HG02970 (cell line): ENCODE results near the gene STK39.
A peak's percentile ranks its signal among the peaks of the same experiment; 100 is the strongest.

ENCODE experiments used
- ATAC-seq: cut with Tn5 transposase; IDR thresholded peaks from one replicate; pipeline ENCODE4 v1.9.1; 2021; ENCODE audit warnings: mild to moderate bottlenecking, moderate library complexity, moderate number of reproducible peaks; ENCODE audit not compliant: unreplicated experiment, low FRiP score

STK39 gene

DNA sequence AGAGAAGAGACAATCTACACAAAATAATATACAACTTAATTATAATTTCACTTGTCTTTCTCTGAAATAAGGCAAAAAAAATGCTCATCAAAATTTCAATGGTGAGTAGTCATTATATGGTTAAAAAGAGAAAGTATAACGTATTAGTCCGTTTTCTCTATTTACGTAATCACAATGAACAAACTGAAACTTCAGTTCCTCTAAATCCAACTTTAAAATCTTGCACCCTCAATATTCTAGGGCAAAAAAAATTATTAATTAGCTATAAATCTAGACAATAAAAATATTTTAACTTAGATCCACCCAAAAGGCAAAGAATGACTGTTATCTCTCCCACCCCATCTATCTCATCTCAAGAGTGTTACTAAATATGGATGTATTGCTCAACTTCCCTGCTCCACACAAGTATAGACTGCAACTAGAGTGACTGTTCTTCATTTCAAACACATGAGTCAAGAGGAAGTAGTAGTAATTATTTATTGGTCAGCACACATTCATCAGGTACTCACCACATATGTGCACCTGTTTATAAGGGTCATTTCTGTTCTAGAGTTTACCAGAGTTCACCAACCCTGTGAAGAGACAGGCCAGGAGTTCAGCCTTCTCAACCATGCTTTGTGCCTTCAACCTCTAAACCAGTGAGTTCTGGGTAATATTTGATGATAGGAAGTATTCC, 36.4 kb downstream of the STK39 start:
- no peak for ATAC-seq

DNA sequence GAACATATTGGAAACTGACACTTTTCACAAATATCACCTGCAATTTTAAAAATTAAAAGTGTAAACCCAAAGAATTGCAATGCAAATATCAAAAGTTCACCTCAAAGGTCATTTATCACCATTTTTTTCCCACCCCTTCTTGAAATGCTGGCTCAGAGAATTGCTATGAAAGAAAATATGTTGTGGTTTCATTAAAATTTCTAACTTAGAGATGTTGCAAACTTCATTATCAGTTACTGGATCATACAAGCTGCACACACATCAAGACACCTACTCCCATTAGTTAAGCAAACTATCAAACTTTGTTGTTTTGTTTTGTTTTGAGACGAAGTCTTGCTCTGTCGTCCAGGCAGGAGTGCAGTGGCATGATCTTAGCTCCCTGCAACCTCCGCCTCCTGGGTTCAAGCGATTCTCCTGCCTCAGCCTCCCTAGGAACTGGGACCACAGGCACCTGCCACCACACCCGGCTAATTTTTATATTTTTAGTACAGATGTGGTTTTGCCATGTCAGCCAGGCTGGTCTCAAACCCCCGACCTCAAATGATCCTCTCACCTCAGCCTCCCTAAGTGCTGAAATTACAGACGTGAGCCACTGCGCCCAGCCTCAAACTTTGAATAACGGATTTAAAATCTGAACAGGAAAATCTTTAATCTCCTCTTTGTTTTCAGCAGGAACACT, 37.0 kb downstream of the STK39 start:
- no peak for ATAC-seq

DNA sequence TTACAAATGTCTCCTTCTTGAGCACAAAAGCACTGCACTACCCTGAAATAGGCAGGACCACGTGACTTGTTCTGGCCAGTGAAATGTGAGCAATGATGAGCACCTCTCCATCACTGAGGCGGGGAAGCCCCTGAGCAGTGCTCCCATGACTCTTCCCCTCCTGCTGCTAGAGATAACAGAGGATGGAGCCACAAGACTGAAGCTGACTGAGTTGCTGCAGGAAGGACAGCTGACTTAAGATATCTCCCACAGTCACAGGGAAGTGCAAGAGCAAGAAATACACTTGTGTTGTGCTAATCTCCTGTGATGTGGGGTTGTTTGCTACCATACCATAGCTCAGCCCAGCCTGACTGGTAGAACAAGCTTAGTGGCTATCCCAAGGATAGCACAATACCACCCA, 38.7 kb downstream of the STK39 start:
- ATAC-seq: no peak

DNA sequence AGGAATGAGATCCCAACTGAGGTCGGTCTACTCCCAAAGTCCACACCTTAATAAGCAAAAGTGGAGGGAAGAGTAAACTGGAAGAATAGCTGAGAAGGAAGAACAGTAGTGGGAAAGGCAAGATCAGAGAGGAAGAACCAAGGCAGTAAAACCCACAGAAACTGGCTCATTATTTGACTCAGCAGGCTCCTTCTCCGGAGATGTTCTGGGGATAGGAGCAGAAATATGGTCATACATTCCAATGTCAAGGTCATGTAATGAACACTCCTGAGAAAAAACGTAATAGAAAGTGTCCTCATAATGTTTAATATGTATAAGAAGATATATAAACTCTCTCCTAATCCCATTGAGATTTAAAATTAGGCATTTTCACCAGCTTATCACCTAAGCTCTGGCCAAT, 39.5 kb downstream of the STK39 start:
- no peak for ATAC-seq

DNA sequence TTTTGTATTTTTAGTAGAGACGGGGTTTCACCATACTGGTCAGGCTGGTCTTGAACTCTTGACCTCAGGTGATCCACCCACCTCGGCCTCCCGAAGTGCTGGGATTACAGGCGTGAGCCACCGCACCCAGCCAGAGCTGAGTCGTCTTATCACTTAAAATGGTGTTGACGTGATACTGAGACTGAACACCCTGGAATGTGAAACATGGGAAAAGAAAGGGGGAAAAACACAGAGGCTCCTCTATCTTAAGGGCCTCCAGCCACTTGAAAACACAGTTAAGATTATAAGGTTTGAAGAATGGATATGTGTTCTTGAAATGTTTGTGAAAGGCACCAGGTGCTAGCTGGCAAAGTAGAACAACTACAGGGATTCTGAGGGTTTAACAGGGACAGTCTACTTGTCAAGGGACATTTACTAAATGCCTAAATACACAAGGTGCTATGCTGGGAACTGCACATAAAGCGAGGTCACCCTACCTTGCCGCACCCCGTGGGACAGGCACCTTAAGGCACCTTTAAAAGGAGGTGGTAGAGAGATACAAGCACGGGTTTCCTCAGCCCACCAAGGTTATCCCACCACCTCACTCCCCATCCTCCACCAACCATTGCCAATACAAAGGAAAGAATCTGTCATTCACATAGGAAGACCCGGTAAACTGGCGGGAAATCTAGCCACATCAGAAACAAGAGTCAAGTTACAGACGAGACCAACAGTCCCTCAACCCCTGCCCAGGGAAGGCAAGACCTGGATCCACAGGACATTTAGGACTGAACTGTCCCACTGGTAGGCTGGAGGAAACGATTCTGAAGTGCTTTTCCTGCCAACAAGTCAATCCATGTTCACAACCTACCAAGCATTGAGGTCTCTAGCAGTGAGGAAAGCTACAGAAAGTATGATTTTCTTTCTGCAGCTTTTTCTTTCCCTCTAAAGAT, 43.4 kb downstream of the STK39 start:
- no peak for ATAC-seq

DNA sequence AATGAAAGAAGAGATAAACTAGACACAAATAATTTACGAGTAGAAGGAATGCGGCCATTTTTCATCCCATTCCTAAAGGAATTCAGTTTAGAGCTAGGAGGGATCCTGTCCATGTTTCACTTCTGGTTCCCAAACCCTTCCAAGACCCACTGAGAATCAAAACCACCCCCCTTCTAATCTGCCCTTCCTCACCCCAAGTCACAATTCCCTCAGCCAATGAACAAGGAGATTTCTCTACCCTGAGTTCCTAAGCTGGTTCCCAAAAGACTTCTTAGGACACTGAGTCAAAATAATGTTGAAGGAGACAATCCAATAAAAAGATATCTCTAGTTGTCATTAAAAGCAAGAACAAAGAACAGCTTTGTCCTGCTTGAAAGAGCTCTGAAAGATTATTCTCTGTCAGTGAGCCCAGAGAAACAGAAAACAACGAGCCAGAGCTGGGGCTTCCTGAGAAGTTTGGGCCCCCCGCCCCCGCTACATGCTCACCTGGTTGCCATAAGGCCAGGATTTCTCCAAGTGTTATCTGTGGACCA, 45.7 kb downstream of the STK39 start:
- no peak for ATAC-seq

DNA sequence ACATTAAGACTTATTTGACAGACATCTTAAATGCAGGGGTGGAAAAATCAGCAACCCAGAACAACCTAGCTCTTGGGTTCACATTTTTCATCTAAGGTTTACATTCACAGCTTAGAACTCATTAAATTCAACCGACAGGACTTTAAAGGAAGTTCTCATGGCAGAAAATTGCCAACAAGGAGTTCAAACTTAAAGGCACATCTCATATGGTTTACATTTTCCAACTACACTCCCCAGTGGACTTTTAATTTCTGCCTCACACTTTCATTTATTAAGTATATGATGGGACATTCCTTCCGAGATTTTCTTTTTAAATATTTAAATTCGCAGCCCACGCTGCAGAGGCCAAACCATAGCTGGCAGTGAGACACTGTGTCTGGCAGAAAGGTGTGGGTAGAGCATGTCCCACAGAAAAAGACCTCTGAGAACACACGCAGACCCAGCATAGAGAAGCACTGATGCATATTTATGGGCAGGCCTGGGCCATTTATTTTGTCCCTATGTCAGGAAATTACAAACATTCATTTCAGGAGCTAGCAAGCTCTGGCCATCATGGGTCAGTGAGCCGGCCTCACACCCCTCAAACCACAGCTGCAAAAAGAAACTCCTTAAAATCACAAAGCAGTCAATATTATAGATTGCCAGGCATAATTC, 46.3 kb downstream of the STK39 start:
- ATAC-seq: no peak

DNA sequence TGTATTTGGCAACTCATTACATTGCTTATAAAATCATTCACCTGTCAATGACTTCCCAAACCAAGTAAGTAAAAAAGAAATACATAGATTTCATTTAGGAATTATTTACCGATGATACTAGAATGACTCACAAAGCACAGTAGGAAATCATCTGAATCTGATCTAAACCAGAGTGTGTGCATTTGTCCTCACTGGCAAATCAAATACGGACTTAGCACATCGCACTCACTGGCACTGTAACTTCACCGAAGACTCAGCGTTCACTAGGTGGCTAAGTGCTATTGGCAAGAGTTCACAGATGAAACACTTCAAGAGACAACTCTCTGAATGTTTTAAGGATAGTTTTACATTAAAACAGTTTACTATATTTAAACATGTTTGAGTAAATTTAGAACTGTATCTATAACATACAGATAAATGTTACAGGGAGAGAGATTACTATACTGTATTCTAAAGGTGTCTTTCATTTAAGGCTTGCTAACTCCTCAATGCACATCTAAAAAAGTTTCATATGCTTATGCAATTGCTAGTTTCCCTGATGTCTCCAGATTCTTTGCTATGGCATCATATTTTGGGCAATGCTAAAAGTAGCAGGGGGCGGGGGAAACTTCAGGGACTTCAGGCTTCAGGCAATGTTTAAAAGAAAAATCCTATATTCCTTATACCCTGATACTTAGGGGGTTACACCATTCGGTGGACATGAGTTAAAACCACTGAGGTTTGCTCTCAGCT, 48.8 kb downstream of the STK39 start:
- ATAC-seq: no peak

DNA sequence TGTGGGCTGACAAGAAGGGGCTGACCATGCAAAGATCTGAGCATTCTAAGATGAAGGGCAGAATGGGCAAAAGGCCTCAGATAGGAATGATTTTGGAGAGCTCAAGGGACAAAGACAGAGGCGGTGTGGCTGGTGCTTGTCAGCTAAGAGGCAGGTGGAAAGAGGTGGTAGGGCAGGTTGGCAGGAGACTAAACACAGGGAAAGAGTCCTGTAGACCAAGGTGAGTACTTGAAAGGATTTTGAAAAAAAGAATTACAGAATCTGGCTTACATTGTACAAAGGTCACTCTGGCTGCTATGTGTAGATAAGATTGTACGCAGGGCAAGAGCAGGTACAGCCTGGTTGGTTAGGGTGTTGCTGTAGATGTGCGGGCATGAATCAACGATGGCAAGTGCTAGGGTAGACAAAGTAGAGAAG, 50.6 kb downstream of the STK39 start:
- no peak for ATAC-seq

DNA sequence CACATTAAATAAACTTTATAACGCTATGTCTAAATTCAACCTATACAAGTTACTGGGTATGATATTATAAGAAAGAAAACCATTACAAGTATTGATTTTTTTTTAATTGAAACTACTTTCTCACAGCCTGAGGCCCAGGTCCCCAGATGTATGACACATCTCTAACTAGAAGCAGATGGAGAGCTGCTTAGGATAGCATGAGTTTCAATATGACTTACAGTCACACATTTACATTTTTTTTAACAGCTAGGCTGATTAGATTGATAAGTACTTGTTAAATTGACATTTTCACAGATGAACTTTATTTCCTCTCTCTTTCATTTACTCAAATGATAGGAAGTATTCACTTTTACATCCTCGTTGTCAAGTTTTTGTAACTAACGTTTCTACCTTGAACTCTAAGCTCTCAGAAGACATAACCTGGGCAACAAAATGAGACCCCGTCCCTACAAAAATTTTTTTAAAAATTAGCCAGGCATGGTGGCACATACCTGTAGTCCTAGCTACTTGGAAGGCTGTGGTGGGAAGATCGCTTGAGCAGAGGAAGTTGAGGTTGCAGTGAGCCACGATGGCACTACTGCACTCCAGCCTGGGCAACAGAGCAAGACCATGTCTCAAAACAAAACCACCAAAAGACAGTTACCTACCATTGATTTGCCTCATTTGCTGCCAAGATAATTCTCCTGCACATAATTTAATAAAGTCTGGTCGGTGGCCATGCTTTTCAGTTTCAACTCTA, 52.4 kb downstream of the STK39 start:
- ATAC-seq: peak; percentile 91

DNA sequence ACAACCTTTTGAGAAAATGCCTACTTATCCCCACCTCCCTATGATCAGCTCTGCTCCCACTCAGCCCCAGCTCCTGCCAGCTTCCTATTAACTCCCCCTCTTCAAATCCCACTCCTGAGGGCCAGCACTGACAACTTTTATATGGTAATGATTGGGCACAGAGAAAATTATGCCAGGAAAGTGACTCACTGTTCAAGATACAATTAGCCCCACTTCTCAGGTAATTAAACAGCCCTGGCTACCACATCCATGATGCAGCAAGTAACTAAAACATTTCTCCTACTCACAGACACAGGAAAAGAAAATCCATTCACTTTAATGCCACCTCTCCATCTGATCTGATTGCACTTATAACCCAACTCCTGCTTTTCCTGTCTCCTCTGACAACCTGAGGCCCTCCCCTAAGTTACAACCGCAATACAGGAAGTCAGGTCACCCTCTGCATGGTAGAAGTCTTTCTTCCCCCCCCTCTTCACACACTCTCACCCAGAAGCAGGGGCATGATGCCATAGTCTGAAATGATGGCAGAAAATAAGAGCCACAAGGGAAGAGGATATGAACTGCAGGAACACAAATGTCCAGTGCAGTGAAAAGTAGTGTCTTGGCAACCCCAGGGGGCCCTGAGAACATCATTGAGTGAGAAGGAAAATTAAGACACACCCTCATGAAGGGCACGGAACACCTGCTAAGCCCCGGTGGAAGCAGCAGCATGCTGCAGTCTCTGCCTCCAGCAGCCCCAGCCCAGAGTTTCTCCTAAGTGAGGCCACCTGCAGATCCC, 54.4 kb downstream of the STK39 start:
- ATAC-seq: no peak

DNA sequence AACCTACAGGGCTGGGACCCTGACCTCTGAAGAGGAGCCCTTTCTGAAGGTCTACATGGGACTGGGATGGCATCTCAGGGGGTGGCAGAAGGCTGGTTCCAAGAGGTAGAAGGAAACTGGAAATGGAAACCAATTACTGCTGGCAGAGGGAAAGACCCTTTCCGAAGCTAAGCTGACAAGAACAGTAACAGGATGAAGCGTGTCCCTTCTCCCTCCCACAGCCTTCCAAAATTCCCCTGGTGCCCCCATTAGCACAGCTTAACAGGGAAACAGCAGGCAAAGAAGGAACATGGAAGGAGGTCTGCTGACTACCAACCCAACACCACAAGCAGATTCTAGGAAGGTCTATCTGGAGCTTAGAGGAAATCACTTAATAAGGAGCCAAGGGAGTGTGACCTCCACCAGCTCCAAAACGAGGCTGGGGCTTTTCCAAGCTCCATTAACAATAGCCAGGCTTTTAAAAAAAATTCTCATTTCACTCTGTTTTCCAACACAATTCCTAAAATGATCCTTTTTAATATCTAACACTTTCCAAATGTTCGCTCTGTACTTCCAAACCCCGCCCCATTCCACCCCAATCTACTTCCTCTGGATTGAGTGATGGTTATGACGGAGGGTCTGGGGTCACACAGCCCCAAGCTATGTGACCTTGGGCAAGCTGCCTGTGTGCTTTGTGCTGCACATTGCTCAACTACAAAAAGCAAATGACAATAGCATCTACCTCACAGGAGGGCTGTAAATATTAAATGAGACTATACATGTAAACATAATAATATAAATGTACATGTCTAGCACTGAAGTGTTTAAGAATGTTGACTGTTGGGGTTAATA, 55.2 kb downstream of the STK39 start:
- no peak for ATAC-seq

DNA sequence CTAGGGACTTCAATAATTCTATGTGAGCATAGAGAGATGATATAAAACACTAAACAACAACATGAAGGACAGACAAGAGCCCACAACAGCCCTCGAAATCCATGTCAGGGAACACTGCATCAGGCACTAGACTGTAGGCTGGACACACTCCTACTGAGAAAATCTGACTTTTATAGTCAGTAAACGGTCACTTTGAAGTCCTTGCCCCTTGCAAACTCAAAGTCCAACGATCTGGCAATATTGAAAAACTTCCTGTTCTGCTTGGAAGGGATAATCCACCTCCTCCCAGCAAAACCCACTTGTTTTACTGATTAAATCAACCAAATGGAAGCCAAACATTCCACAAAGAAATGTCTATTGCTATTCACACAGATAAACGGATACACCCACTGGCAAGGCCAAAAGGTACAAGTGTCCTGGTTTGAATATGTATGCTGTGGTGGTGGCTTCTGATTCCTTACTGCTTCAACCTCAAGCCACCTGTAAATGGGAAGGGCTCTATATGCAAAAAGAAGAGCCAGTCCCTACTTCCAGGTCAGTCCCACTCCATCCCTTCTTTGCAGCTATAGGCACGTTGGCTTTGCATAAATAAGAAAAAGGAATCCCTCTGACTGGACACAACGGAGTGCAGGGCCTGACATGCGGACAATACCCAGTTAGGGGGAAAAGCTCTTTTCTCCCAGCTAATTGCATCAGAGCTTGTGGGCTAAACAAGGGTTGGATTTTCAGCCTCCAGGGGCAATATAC, 56.6 kb downstream of the STK39 start:
- no peak for ATAC-seq

DNA sequence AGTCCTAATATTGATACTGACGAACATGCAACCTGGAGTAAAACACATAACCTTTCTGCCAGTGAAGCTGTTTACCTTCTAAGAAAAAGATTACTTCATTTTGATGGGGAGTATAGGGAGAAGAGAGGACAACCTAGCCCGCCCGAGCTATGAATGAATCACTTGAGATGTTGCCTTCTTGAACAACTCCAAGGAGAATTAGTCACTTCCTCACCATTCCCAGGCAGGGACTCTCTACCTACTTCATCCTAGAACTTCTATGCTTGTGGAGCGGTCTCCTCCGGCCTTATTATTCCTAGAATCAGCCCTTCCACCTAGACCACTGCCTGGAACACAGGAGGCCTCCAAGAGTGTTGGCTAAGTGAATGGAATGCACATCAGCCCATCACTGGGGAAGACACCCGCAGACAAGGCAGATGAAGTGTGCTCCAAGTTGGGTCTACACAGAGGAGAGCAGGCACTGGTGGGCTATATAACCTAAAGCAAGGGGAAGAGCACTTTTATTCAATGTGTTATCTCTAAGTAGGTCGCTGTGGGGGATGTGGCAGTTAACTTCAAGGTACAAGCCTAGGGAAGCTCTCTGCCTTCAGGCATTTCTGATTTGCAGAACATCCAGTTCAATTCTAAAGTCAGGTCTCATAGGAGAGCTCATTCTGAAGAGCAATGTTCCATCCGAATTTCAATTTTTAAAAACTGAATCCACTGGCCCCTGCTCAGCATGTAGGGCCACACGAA, 57.4 kb downstream of the STK39 start:
- ATAC-seq: no peak

DNA sequence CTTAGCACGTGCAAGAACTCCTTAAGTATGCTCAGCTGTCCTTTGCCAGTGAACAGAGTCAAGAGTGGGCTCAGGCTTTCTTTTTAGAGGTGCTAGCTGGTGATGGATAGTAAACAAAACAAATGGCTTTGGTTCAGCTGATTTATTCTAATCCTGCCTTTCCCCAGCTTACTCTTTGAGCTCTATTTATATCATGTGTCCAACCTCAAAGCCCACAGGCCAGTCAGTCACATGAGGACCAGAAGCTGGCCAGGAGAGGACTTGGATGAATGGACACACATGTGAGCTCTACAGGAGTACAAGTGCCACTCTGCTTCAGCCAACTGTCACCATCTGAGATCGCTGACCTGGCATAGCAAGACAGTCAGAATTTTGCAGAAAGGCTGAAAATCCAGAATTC, 59.4 kb downstream of the STK39 start:
- no peak for ATAC-seq

DNA sequence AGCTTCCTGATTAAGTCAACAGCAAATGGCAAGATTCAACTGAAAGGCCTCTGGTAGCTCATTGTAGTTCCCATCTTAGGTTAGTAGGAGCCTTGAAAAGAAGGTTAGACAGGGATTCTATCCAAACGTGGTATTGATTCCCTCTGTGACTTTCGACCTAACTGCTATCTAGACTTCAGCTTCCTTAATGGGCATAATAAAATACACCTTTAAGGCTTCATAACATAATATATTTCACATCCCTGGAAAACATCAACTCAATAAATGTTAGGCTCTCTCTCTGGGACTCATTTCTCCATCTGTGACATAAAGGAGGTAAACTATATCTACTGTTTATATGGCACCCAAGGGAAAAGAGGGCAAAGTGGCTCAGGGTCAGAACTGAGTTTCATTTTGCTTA, 60.9 kb downstream of the STK39 start:
- no peak for ATAC-seq
